GM19328 (cell line): ENCODE data around the gene SHC4.
"Not testable (repeated sequence)": the region's sequence is repeated elsewhere in the genome, so short reads cannot be mapped to it uniquely, and the experiment has no call there.

Source experiments
- ATAC-seq: cut with Tn5 transposase; IDR thresholded peaks from one replicate; pipeline ENCODE4 v1.9.1; 2021; ENCODE audit warnings: mild to moderate bottlenecking, moderate library complexity; ENCODE audit not compliant: unreplicated experiment

SHC4 gene

DNA sequence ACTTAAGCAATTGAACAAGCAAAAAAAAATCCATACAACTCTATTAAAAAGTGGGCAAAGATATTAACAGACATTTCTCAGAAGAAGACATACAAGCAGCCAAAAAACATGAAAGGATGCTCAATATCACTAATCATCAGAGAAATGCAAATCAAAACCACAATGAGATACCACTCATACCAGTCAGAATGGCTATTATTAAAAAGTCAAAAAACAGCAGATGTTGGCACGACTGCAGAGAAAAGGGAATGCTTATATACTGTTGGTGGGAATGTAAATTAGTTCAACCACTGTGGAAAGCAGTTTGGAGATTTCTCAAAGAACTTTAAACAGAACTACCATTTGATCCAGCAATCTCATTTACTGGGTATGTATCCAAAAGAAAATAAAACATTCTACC lies 7.2 kb upstream of the SHC4 start:
- ATAC-seq = not testable (repeated sequence)

DNA sequence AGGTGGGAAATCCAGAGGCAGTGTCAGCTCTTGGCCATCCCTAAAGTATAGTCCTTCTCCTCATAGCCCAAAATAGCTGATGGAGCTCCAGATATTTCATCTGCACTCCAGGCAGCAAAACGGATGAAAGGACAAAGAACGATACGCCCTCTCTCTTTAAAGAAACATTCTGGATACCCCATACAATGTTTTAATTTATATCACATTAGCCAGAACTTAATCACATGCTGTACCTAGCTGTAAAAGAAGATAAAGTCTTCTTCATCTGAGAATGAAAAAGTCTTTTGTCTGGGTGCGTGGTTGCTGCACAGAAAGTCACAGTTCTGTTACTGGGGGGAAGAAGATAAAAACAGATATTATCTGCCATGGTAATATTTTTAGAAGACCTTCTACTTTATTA lies 4.3 kb upstream of the SHC4 start:
- no peak for ATAC-seq

DNA sequence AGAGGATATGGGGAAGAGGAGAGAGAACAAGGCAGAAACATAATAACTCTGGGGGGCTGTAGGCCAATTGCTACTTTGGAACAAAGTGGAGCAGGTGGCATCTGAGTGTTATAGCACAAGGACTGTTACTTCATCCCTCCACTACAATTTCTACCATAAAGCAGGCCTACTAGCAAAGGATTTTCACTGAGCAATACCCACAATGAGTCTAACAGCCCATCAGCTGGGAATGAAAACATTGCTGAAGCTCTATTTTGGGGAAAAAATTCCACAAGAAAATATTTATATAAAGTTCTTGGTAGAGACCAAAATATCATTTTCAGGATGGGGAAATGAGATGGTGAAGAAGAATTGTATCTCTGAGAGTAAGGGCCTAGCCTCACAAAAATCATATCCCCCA lies 3.6 kb upstream of the SHC4 start:
- no peak for ATAC-seq

DNA sequence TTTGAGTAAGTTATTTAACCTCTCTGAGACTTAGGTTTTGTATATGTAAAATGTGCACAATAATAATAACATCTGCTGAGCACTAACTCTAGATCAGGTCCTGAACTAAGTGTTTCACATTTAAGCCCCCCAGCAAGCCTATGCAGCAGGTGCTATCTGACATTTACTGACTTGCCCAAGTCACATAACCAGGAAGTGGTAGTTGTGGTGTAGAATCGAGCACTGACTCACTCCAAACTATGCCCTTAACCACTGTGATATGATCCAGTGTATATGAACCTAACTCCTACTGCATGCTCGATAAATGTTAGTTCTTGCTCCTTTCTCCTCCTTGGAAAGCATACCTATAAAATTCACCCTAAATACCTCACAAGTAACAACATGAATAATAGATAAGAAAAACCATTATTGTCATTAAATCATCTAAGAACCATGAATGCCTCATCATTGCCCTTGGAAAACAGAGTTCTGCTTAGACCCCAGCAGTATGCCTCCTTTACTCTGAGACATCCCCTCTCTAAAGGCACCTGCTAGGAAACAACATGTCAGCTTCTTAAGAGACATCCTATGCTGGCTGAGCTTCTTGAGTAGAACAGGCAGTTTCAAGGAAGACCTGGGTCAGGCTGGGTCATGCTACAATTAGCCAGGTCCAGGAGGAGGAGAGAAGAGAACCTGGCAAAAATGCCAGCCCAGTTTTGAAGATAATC lies 3.0 kb upstream of the SHC4 start:
- ATAC-seq = peak; percentile 61

DNA sequence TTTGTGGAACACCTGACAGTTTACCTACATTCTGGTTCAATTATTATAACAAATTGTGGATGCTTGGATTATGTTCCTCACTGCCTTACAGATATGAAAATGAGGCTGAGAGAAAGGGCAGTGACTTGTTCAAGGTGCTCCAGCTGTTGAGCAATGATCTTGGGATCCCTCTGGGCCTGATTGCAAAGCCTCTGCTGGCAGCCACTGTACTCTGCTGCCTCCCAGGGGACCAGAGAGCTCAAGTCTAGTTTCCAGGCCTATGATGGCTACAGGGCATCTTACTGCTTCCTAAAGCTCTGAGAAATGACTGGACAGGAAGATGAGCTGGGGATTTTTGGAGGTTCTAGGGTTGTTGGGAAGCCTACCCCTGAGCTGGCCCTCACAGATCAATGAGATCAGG lies 2.3 kb upstream of the SHC4 start:
- peak; percentile 42 for ATAC-seq

DNA sequence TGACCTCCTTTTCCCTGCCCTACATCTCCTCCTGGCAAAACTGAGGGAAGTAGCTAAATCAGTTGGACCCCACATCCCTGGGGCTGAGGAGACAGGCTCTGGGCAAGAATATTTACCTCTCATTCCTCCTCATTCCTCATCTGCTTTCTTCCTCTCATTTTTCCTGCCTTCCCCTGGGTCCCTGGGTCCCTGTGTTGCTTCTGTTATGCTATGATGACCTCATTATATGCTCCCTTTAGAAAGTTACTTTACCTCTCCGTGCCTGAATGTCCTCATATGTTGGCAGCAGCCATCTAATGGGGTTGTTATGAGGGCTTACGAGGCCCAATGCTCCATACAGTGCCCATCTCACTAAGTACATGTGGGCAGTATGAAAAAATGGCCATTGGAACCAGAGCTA lies 1.2 kb upstream of the SHC4 start:
- no peak for ATAC-seq

DNA sequence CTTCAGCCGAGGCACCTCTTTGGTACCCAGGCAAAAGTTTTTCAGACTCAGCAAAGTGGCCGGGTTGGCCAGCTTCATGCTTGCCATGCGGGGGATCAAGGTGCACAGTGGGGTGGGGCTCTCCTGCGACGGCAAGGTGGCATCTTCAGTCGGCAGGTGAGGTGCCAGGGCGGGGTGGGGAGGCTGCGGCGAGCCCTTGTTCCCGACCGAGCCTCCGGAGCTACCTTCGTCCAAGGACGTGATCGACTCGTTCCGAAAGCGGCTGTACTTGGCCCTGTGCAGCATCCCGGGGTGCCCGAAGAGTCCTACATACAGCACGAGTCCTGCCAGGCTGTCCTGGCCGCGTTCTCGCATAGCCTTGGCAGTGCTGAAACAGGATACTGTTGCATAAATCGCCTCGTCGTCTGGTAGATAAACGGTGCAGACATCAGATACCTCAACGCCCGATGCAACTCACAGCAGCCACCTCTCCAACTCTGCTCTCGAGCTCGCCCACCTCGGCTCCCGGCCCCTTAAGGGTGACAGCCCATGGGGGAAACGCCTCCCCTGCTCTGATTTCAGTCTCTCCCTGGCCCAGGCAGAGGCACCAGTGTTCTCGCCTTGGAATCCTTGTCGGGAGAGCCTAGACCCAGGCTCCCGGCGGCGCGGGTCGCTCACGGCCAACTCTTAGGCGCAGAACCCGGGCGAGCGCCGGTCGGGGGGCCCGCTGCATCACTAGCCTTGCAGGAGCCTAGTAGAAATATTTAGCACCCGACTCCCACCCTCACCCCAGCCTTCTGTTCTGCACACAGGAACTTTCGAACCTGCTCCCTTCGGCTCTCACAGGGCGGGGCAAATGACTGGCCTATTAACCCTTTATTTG lies 826 bp downstream of the SHC4 start:
- ATAC-seq = no peak

DNA sequence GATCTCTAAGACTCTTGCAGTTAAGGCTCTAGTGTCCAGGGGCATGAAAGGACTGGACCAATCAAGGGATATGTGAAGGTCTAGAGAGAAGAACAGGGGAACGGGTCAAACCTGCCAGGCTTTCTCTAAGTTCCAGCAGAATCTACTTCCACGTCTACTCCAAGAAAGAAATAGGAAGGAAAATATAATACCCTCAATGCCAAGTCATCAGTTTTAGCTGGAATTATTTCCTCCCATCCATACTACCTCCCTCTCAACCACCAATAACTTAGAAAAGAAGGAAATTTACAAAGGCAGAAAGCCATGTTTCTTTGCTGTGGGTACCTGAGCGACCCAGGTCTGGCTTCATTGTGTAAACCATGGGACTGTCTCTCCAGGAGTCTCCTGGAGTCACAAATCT lies 7.8 kb downstream of the SHC4 start:
- ATAC-seq = no peak

DNA sequence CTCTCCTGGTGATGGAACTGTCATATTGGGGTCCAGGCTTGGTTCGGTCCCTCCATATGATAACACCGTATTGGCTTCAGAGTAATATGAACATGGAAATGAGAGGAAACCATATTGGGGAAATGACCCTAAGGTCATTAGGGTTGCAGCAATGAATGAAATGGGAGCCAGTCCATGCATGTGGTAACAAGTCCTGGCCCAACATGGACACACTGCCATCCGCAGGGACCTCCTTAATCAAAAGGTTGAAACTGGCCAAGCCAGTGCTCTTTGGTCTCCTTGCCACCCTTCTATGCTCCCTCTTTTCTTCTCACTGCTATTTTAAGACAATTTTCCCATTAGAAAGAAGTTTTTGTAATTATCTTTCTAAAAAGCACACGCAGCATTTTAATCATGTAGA lies 8.3 kb downstream of the SHC4 start:
- ATAC-seq = no peak

DNA sequence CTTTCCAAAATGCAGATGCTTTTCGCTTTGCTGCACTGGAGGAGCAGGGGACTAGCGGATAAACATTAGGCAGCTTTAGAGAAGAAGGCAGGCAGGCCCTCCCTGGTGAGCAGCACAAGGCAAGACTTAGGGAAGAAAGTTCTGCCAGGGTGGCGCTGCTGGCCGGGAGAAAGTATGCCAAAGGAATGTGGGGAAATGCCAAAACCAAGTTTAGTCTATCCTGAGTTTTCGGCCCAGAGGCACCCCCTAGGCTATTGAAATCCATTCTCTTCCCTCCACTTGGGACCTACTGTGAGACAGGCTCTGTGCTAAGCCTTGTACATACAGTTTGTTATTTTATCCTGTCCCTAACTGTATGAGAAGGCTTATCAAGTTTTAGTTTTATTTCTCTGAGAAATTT lies 9.2 kb downstream of the SHC4 start:
- no peak for ATAC-seq

DNA sequence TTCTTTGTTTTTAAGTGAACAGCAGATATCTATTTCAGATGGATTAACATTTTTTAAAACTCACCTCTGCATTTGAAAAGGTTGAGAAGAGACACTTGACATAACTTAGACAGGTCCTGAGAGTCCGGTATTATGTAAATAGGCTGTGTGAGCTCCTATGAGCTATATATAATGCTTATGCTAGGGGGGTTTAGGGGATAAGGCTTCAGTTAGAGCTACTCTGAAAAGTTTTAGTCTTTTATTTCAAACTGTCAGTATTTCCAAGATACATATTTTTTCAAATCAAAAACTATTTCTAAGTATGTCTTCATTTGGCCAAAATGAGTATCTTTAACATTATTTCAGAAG lies 16.9 kb downstream of the SHC4 start:
- no peak for ATAC-seq

DNA sequence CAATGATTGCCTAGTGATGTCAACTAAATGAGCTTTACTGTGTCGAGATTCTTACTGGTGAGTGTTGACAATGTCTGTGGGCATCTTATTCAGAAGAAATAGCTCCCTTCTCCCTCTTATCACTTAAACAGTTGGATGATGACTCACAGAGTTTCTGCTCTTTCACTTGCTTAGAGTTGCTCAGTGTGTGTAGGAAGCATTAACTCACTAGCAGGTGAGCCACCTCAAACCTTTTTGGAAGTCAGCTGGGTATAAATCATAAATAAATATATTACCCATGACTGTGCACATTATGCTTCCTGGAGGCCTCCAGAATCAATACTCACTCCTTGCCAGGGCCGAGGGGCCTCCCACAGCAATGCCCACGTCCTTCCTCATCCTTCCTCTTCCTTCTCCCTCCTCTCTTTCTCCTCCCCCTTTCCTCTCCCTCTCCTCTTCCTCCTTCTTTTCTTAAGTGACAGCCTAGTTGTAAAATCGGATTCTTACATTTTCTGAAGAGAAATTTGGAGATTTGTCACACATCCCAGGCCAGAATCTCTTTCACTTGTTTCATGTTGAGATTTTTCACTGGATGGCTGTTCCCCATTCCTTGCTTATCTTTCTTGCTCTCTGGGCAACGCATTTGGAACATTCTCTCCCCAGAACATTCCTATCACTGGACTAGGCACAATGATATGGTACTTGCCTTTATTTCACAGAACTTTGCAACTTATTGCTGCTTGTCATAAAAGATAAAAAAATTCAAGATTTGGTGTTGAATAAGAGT lies 17.5 kb downstream of the SHC4 start:
- ATAC-seq = no peak

DNA sequence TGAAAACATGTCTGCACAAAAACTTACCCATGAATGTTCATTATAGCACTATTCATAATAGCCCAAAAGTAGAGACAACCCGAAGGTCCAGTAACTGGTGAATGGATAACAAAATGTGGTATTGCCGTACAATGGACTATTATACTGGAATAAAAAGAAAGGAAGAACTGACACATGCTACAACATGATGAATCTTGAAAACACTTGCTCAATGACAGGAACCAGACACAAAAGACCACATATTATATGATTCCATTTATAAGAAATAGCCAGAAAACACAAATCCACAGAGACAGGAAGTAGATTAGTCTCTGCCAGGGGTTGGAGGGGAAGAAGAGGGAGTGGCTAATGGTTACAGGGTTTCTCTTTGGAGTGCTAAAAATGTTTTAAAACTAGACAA lies 18.3 kb downstream of the SHC4 start:
- no peak for ATAC-seq

DNA sequence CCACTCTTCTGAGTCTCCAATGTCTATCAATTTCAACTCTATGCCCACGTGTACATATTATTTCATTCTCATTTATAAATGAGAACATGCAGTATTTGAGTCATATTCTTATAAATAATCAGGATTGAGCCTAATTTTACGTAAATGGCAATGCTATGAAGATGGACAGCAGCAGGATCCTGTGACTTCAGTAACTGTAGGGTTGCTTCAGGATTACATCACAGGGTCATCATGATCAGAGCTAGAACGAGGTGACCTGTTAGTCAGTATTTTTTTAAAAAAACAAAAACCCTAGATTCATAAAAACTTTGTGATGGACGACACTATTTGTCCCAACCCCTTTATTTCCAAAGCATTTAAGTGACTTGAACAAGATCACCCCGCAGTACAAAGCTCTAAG lies 21.8 kb downstream of the SHC4 start:
- no peak for ATAC-seq

DNA sequence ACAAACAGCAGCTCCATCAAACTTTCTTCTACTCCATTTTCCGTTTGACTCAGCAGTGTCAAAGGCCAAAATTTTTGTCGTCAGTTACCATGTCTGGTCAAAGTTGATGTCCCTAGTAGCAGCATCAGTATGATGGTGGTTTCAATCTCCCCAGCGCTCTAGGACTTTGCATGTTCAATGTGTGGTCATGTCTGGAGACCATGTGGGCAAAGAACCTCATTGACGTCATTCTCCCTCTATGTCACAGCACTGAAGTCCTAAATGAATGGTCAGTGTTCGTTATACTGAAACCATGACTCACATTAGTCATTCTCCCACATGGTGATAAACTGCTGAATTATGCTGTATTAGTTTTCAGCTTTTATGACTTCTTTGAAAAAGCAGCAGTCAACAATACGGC lies 23.2 kb downstream of the SHC4 start:
- peak; percentile 64 for ATAC-seq

DNA sequence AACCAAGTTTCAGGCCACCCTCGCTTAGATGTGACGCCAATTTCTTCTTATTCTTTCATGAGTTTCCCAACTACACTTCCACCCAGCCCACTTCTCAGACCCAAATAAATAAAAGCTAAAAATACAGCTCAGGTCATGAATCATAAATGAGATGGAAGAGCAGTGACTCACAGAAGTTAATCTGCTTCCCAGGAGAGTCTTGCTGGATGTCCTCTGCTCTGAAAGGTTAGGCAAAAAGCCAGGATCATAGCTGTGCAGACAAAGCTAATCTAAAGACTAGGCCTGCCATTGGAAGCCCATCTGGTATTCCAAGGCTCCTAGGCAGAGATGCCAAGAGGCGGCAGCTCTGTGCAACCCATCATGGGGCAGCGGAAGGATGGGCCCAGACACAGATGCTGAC lies 24.1 kb downstream of the SHC4 start:
- ATAC-seq = no peak

DNA sequence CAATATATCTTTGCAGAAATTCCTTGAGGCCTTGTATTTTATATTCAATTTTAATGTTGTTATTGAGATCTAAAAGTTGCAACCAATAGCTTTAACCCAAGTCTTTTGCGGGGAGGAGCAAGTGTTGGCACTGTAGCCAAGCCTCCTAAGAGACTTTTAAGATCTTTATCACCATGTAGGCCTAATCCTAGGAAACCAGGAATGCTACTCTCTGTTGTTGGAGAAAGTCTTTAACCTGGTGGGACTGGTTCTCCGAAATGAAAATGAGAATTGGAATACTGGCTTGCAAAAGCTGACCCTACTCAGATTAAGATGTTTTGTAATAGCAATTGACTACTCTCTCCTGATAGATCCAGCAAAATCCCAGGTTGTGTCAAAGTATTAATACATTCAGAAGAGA lies 25.8 kb downstream of the SHC4 start:
- ATAC-seq = no peak

DNA sequence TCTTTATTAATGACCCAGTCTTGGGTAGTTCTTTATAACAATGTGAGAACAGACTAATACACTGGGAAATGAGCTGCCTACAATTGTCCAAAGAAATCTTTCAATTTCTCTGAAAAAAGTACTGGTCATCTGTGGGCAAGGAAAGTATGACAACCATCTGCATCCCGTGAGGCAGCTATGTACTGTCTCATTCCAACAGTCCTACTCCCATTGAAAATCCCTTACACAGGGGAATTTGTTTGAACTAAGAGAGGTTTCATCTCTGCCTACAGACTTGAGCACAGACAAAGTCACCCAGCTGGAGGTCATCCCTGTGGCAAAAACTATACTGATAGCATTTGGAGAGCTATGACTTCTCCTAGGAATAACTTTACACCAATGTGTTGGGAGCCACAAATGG lies 27.1 kb downstream of the SHC4 start:
- ATAC-seq = no peak

DNA sequence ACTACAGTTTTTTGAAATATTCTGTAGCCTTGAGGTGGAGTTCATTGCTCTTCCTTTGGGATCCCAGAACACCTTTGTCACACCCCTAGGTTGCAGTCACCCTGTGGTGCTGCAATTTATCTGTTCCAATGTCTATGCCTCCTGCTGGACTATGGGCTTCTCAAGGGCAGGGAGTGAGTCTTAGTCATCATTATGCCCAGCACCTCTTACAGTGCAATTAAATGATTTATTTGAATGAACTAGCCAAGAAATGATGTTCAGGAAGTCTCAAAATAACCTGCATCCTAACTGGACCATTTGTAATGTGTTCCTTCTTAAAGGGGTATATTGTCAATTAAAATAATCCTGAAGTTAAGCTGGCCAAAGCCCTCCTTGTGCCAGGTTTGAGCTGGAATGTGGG lies 28.5 kb downstream of the SHC4 start:
- ATAC-seq = no peak

DNA sequence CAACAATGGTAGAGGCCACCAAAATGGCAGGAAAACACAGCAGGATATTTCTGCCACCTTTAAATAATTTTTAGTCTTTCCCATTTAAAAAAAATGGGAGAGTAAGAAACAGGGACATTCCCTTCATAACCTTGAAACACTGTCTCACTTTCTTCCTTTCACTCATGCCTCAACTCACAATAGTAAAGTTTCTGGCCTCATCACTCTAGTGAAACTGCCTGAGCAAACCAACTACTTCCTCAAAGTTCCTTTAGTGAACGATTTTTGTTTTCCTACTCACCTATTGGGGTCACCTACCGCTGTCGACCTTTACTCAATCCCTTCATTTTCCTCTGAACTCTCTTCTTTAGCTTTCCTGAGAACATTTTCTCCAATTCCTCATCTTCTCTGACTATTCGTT lies 33.0 kb downstream of the SHC4 start:
- no peak for ATAC-seq

DNA sequence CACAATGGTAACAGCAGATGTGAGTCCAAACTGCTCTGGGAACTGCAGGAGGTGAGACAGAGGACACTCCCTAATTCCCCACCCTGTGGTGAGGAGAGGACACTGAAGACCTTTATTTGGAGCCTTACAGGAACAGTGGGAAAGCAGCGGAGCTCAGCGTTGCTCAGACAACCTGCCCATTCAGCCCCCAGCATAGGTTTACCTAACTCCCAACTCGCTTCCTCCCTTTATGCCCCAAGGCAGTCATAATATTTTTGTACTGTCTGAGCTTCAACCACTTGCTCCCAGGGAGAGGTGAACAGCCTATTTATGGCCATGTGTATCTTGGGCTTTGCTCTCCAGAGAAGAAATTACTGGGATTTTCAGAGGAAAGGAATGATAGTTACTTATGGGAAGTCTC lies 34.1 kb downstream of the SHC4 start:
- ATAC-seq = no peak
